ENCODE measurements around the gene GTF2F2.
"Not testable (repeated sequence)": the region's sequence is repeated elsewhere in the genome, so short reads cannot be mapped to it uniquely, and the experiment has no call there.

GTF2F2 gene

GRCh38 chr13:45180713-45181601 is 60.6 kb downstream of the GTF2F2 start:
- no peak for DNase-seq

- no peak for DNase-seq
Observed at GRCh38 chr13:45184693-45185092, 64.4 kb downstream of the GTF2F2 start.

- DNase-seq: no peak
Observed at GRCh38 chr13:45185286-45185685, 65.0 kb downstream of the GTF2F2 start.

- DNase-seq: not testable (repeated sequence)
Observed at GRCh38 chr13:45189077-45189476, 68.8 kb downstream of the GTF2F2 start.

- DNase-seq: not testable (repeated sequence)
Observed at GRCh38 chr13:45189511-45189910, 69.2 kb downstream of the GTF2F2 start.

GRCh38 chr13:45191874-45192273 is 71.6 kb downstream of the GTF2F2 start:
- no peak for DNase-seq

GRCh38 chr13:45194081-45194939 is 74.0 kb downstream of the GTF2F2 start:
- no peak for DNase-seq

GRCh38 chr13:45195421-45195820 is 75.1 kb downstream of the GTF2F2 start:
- DNase-seq: no peak

GRCh38 chr13:45196096-45196495 is 75.8 kb downstream of the GTF2F2 start:
- DNase-seq: no peak

- DNase-seq: no peak
Observed at GRCh38 chr13:45196622-45197021, 76.3 kb downstream of the GTF2F2 start.

- no peak for DNase-seq
Observed at GRCh38 chr13:45198041-45198440, 77.7 kb downstream of the GTF2F2 start.

- DNase-seq: no peak
Observed at GRCh38 chr13:45198924-45199323, 78.6 kb downstream of the GTF2F2 start.

GRCh38 chr13:45199711-45200110 is 79.4 kb downstream of the GTF2F2 start:
- no peak for DNase-seq

- no peak for DNase-seq
Observed at GRCh38 chr13:45200701-45201232, 80.5 kb downstream of the GTF2F2 start, which contains the start of gene KCTD4. TSS of gene KCTD4 (minus strand) at chr13:45201045. CDS start at chr13:45194567, 6,478 bp downstream.

GRCh38 chr13:45205124-45205523 is 84.8 kb downstream of the GTF2F2 start:
- DNase-seq: no peak

- DNase-seq: no peak
Observed at GRCh38 chr13:45206340-45206739, 86.0 kb downstream of the GTF2F2 start.

- DNase-seq: no peak
Observed at GRCh38 chr13:45207319-45207718, 87.0 kb downstream of the GTF2F2 start.

- DNase-seq: no peak
Observed at GRCh38 chr13:45208132-45208531, 87.8 kb downstream of the GTF2F2 start.

GRCh38 chr13:45209229-45209628 is 88.9 kb downstream of the GTF2F2 start:
- no peak for DNase-seq

- no peak for DNase-seq
Observed at GRCh38 chr13:45215392-45216077, 95.2 kb downstream of the GTF2F2 start.

GRCh38 chr13:45216193-45216592 is 95.9 kb downstream of the GTF2F2 start:
- DNase-seq: no peak

- no peak for DNase-seq
Observed at GRCh38 chr13:45218689-45219088, 98.4 kb downstream of the GTF2F2 start.
